ENCODE measurements around the gene PTH1R. TPM values are rescaled to one million over a fixed set of nuclear protein-coding genes. Genes with fewer than 3 reads are reported as not detected.

Gene PTH1R
- polyA plus RNA-seq, 1 donor (not counting 4 experiments of a cell fraction or from before 2014, with no cell fraction given) = not detected

- no peaks in the 10 kb centered on the region for H3K79me2 ChIP-seq (ENCODE audit: control insufficient read depth, insufficient read depth, low read length)
- H3K27ac ChIP-seq (ENCODE audit: control insufficient read depth, insufficient read depth, low read length) = no peak overlapping the region
- peaks cover 4% of the 10 kb centered on the region for H4K20me1 ChIP-seq (ENCODE audit: control insufficient read depth, extremely low read depth, insufficient read depth, low read length)
- H3K27me3 ChIP-seq (ENCODE audit: control insufficient read depth, extremely low read depth, insufficient read depth, low read length) = peaks cover 16% of the 10 kb centered on the region
- H3K36me3 ChIP-seq (ENCODE audit: control insufficient read depth in 2 of 2, extremely low read depth in 1 of 2, insufficient read depth in 2 of 2, low read length in 2 of 2) = no peaks in the 10 kb centered on the region
- H3K4me2 ChIP-seq (ENCODE audit: control insufficient read depth, extremely low read depth, insufficient read depth, low read depth, low read length) = no peak overlapping the region
- H3K4me3 ChIP-seq (ENCODE audit: control insufficient read depth in 2 of 3, extremely low read depth in 1 of 3, insufficient read depth in 2 of 3, low read depth in 1 of 3, low read length in 3 of 3) = no peak overlapping the region
- DNase-seq (ENCODE audit: low read depth, low spot score) = no peak
- H3K9ac ChIP-seq (ENCODE audit: control insufficient read depth, extremely low read depth, insufficient read depth, low read length) = no peak overlapping the region
- dilution Hi-C loops (cut with MboI; ENCODE audit: extremely low pct_ligation_motif_present, low sequenced_read_pairs) = no loop called here
- no peaks in the 10 kb centered on the region for H3K9me3 ChIP-seq (ENCODE audit: control insufficient read depth, low read depth, low read length)
- FAIRE-seq = no peak
- no peaks in the 10 kb centered on the region for H3K9me1 ChIP-seq (ENCODE audit: control insufficient read depth, extremely low read depth, insufficient read depth, low read length)
- no peak overlapping the region for H2AFZ ChIP-seq (ENCODE audit: control insufficient read depth, low read length)
- no peak for TF ChIP-seq EZH2 (IDR thresholded peaks at IDR 0.05; ENCODE audit: low read length)
- TF ChIP-seq CTCF (optimal IDR thresholded peaks at IDR 0.05 in 1 of 3, IDR thresholded peaks at IDR 0.05 in 1 of 3, conservative IDR thresholded peaks at IDR 0.05 in 1 of 3; ENCODE audit: extremely low read depth in 1 of 3, insufficient read depth in 2 of 3, low read length in 3 of 3) = peak in 2 of 3 experiments; percentile 50 to 59
- H3K4me1 ChIP-seq (ENCODE audit: control insufficient read depth, extremely low read depth, insufficient read depth, low read length) = no peaks in the 10 kb centered on the region
These were observed 17.3 kb upstream of the PTH1R start for GRCh38 chr3:46860017-46860809.

- Histone ChIP-seq H3K36me3 (ENCODE audit: control insufficient read depth in 2 of 2, extremely low read depth in 1 of 2, insufficient read depth in 2 of 2, low read length in 2 of 2) (no peaks in the 10 kb centered on the region), H3K4me3 (ENCODE audit: control insufficient read depth in 2 of 3, extremely low read depth in 1 of 3, insufficient read depth in 2 of 3, low read depth in 1 of 3, low read length in 3 of 3) (no peak overlapping the region), H3K4me2 (ENCODE audit: control insufficient read depth, extremely low read depth, insufficient read depth, low read depth, low read length) (no peak overlapping the region), H4K20me1 (ENCODE audit: control insufficient read depth, extremely low read depth, insufficient read depth, low read length) (peaks cover 4% of the 10 kb centered on the region), H2AFZ (ENCODE audit: control insufficient read depth, low read length) (no peak overlapping the region), H3K4me1 (ENCODE audit: control insufficient read depth, extremely low read depth, insufficient read depth, low read length) (no peaks in the 10 kb centered on the region), H3K79me2 (ENCODE audit: control insufficient read depth, insufficient read depth, low read length) (no peaks in the 10 kb centered on the region), H3K27ac (ENCODE audit: control insufficient read depth, insufficient read depth, low read length) (no peak overlapping the region), H3K27me3 (ENCODE audit: control insufficient read depth, extremely low read depth, insufficient read depth, low read length) (peaks cover 16% of the 10 kb centered on the region), H3K9me3 (ENCODE audit: control insufficient read depth, low read depth, low read length) (no peaks in the 10 kb centered on the region), H3K9ac (ENCODE audit: control insufficient read depth, extremely low read depth, insufficient read depth, low read length) (no peak overlapping the region), H3K9me1 (ENCODE audit: control insufficient read depth, extremely low read depth, insufficient read depth, low read length) (no peaks in the 10 kb centered on the region)
- no peak for TF ChIP-seq EZH2 (IDR thresholded peaks at IDR 0.05; ENCODE audit: low read length)
- TF ChIP-seq CTCF (optimal IDR thresholded peaks at IDR 0.05 in 1 of 3, IDR thresholded peaks at IDR 0.05 in 1 of 3, conservative IDR thresholded peaks at IDR 0.05 in 1 of 3; ENCODE audit: extremely low read depth in 1 of 3, insufficient read depth in 2 of 3, low read length in 3 of 3) = no peak
- DNase-seq (ENCODE audit: low read depth, low spot score) (no peak), FAIRE-seq (no peak)
- dilution Hi-C loops (cut with MboI; ENCODE audit: extremely low pct_ligation_motif_present, low sequenced_read_pairs) = no loop called here
These were observed 16.5 kb upstream of the PTH1R start for GRCh38 chr3:46860810-46861604.
